RKO (cell line): ENCODE results near the gene PROSER2.

ENCODE experiments used
- DNase-seq: peaks from one replicate; pipeline ENCODE4 v3.0.0-alpha.2; 2016; ENCODE audit warnings: low spot score

PROSER2 gene

DNA sequence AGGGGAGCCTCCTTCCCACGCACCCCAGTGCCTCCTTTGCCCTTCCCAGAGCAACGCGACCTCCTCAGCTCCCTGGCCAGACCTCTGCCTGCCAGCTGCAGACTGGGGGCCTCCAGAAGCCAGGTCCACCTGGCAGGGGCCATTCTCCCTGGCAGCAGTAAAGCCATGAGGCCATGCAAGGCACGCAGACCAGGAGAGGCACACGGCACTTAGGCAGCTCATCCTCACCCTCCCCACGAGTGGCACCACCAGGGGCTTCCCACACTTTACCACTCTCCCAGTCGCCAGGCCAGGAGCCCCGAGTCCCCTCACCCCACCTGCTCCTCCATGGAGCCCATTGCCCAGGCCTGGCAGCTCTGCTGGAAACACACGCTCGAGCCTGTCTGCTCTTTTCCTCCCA lies 85.4 kb downstream of the PROSER2 start:
- DNase-seq = no peak

DNA sequence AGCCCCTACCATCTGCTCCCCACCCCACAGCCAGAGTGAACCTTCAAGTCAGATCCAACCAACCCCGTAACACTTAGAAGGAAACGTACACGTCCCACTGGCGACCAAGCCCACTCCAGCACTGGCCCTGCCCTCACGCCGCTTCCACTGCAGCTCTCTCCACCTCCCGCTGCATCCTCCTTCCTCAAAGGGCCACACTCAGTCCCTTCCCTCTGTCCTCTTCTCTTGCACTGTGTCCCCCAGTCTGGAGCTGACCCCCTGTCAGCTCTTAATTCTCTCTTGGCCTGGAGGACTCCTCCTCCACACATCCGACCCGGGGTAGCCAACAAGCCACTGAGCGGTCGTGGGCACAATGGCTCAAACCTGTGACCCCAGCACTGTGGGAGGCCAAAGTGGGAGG lies 85.8 kb downstream of the PROSER2 start:
- DNase-seq = no peak

DNA sequence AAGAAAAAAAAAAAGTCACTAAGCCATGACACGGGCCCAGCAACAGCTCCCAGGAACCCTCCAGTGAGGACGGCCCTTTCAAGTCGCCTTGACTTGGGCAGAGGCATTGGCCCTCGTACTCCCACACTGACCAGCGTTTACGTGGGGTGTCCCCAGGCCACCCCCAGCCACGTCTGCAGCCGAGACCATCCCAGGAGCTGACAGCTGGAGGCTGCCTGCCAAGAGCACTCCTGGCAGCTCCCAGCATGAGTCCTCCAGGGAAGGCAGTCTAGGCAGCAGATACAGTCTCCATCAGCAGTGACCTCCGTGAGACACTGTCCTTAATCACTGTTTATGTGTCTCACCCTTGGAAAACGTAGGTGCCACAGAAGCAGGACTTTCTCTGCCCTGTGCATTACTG lies 86.5 kb downstream of the PROSER2 start:
- DNase-seq = no peak

DNA sequence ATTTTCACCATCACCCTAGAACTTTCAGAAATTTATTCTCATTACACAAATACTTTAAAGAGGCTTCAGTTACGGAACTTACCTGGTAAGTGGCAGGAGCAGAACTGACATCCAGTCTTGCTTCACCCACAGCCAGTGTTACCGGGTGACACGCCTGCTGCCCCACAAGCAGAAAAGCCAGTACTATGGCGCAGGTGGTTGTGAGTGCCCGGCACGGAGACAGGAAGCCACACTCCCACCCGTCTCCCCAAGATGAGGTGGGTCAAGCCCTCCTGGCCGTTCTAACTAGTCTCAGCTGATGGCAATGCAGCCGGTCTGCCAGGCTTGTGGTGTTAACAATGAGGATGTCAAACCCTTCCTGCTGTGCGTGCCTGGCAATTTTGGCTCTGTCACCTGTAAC lies 86.9 kb downstream of the PROSER2 start:
- no peak for DNase-seq

DNA sequence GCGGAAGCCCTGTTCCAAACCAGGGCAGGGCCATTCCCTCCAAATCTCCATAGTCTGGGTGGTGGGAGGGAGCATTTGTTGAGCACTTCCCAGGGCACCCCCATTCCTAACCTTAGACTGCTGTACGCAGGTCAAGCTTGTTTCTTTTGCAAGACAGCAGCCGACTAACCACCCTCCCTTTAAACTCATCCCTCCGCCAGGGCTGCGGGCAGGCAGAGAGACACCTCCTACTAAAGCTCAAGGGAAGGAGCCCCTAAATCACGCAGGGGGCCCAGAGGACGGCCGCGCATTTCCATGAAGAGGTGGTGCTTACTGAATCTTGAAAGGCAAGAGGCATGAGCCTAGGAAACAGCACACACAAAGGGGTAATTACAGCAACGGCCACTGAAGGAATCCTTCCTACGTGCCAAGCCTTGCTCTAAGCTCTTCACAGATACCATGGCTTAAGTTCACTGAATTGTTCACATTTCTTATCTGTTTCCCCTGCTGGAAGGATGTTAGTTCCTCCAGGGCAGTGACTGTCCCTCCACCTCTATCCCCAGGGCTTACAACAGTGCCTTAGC lies 90.0 kb downstream of the PROSER2 start:
- DNase-seq = no peak

DNA sequence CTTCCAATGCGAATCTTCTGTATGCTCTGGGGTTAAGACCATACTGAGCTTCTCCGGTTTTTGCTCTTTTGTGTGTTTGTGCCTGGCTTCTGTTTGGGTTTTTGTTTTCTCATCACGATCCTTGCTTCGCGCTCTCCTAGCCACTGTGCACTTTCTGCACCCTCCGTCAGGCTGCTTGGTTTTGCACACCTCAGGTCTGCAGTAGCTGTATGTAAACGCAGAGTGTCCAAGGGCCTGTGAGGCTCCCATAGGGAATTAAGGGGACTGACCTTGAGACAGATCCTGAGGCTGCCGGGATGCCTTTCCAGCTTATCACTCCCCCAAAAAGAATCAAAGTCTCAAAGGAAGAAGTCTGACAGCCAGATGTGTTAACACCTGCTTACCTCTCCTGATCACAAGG lies 95.2 kb downstream of the PROSER2 start:
- no peak for DNase-seq

DNA sequence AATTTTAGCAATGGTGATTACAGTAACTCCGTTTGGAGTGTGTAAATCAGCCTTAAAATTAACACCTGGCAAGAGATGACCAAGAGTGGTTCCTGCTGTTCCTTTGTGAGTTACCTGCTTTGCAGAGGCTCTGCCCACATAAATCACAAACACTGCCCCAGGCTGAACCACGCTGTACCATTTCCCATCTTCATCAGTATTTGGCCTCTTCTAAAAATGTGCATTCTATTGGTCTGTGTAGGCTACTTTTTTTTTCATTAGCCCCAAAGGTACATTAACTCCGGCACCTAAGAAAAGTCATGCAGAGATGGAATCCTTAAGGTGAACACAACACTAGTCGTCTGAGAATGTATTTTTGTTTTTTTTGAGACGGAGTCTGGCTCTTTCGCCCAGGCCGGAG lies 96.1 kb downstream of the PROSER2 start:
- no peak for DNase-seq
